DMS79 treated with DMSO at 0.1 percent for 48 hours (cell line): ENCODE measurements around the gene P4HA3.

ENCODE experiments used
- DNase-seq: peaks from one replicate; lab custom pipeline; 2025; lab: John Stamatoyannopoulos, UW

The P4HA3 gene

DNA sequence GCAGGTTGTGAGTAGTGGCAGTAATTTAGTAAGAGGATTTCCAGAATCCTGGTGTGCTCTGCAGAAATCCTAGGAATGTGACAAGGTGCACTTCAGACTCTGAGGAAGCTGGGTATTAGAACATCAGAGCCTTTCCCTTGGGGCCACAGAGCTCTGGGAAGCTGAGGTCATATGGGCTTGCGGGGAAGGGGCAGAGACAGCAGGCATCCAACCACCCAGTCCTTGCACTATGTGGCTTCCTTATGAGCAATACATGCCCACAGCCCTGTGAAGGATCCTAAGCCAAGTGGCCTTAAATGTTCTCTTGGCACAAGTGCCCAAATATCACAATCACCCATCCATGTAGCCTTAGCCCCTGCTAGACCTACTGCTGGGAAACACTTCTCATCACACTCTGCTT is 46.2 kb downstream of the P4HA3 start:
- DNase-seq, result peak; percentile 84

DNA sequence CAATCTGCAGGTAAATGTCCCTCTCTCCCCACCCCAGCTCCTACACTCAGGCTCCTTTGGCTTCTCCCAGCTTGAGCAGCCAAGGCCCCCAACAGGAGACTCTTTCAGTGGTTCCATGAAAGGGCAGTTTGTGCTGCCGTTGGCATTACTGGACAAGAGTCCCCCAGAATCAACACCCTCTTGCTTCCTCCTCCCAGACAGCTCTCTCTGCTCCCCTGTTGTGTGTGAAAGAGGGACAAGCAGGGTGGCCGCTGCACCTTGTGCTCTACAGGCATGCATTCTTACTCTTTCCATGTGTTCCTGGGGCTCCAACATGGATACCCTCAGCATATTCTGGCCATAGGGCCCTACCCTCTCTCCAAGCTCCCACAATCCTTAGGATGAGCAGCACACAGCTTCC is 48.7 kb downstream of the P4HA3 start:
- DNase-seq, result no peak

DNA sequence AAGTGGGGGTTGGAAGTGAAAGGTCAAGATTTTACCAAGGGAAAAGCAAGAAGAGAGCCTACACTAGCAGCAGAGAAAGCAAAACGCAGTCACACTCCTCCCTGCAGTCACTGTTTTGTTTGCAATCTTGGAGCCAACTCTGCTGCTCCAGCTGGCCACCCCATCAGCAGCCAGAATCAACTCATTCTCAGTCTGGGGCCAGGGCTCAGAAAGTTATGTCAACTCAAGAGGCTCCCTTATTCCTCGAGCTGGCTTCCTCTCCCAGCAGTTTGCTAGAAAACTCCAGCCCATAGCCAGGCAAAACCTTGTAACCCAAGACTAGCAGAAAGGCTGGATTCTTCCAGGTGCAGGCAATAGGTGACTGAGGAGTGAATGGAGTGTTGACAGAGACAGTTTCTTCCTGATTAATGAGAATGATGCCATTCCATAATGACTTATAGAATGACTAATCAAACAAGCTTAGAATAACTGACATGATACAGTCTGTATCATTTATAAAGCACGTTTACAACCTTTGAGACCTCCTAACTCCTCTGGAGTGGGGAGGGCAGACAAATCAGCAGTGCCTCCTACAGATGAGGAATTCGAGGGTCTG is 53.4 kb downstream of the P4HA3 start:
- no peak for DNase-seq

GRCh38 chr11:74256378-74257133 is 54.9 kb downstream of the P4HA3 start:
- no peak for DNase-seq

- DNase-seq, result peak; percentile 84
Observed at GRCh38 chr11:74255741-74256375, 55.6 kb downstream of the P4HA3 start.

- no peak for DNase-seq
Observed at GRCh38 chr11:74253361-74253760, 58.1 kb downstream of the P4HA3 start.

- no peak for DNase-seq
Observed at GRCh38 chr11:74249496-74249895, 61.9 kb downstream of the P4HA3 start.

DNA sequence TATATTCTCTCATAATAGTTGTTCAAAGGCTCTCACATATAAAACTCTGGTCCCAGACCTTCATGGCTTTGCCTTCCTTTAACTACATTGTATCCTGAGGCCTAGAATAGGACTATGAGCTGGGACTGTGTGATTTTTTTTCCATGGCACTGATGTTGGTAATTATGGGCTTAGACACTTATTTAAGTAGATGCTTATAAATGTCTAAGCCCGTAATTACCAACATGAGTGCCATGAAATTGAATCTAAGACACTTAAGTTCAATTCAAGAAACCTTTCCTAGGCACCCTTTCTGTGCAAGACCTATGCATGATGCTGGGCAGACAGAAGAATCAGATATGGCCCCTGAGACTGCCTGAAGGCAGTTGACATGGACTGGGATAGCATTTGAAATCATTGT is 63.0 kb downstream of the P4HA3 start:
- no peak for DNase-seq

GRCh38 chr11:74238243-74238642 is 73.2 kb downstream of the P4HA3 start:
- no peak for DNase-seq

GRCh38 chr11:74237541-74237940 is 73.9 kb downstream of the P4HA3 start:
- no peak for DNase-seq

- no peak for DNase-seq
Observed at GRCh38 chr11:74235121-74235520, 76.3 kb downstream of the P4HA3 start.

DNA sequence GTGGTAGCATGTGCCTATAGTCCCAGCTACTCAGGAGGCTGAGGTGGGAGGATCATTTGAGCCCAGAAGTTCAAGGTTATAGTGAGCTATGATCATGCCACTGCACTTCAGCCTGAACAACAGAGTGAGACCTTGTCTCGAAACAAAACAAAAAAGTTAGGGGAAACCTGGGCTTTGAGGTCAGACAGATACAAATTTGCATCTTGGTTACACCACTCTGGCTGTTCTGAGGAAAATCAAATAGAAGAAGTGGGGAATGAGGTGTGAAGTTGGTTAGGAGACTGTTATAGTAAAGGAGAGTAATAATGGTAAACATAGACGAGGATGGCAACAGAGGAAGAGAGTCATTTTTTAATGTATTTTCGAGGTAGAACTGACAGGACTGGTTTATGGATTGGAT is 77.8 kb downstream of the P4HA3 start:
- no peak for DNase-seq

DNA sequence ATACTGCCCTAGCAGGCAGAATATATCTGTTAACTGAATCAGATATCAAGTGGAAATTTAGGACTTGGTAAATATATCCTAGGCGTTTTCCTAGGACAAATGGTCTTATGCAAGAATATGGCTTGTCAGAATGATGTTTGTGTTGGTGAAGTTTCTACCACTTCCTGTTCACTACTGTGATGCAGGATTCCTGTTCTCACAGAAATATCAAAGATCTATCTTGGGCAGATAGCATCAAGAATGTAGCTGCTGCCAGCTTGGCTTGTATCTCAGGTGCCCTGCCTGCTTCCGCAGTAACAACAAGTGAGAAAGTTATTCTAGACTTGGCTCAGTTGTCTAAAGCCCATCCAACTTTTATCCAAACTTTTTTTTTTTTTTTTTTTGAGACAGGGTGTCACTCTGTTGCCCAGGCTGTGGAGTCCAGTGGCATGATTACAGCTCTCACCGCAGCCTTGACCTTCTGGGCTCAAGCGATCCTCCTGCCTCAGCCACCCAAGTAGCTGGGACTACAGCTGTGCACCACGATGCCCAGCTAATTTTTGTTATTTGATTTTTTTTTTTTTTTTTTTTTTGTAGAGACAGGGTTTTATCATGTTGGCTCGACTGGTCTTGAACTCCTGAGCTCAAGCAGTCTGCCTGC is 79.0 kb downstream of the P4HA3 start:
- no peak for DNase-seq

DNA sequence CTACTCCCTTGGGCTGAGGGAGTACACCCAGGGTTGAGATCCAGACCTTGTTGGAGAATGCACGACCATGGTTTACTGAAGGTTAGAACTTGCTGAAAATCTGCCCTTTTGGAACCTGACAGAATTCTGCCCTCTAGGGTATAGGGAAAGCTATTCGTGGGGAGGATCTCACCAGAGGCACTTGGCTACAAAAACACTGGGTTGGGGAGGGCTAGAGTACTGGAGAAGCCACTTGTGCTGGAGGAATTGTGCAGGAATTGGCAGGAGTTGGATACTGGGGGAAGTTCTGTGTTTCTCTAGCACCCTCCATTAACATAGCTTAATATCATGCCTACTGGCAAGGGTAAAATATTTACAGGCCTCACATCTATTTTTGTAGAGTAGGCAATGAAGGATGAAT is 84.5 kb downstream of the P4HA3 start:
- DNase-seq, result no peak

GRCh38 chr11:74225565-74225964 is 85.9 kb downstream of the P4HA3 start:
- no peak for DNase-seq

GRCh38 chr11:74221816-74222215 is 89.6 kb downstream of the P4HA3 start:
- DNase-seq, result no peak

GRCh38 chr11:74220376-74220775 is 91.1 kb downstream of the P4HA3 start:
- no peak for DNase-seq
